ENCODE data around the gene YWHAQ. TPM values are rescaled to one million over a fixed set of nuclear protein-coding genes. Genes with fewer than 3 reads are reported as not detected.

The YWHAQ gene
- total RNA-seq, 3 donors from 2014 or later = 176 to 226 (median 186) TPM

DNA sequence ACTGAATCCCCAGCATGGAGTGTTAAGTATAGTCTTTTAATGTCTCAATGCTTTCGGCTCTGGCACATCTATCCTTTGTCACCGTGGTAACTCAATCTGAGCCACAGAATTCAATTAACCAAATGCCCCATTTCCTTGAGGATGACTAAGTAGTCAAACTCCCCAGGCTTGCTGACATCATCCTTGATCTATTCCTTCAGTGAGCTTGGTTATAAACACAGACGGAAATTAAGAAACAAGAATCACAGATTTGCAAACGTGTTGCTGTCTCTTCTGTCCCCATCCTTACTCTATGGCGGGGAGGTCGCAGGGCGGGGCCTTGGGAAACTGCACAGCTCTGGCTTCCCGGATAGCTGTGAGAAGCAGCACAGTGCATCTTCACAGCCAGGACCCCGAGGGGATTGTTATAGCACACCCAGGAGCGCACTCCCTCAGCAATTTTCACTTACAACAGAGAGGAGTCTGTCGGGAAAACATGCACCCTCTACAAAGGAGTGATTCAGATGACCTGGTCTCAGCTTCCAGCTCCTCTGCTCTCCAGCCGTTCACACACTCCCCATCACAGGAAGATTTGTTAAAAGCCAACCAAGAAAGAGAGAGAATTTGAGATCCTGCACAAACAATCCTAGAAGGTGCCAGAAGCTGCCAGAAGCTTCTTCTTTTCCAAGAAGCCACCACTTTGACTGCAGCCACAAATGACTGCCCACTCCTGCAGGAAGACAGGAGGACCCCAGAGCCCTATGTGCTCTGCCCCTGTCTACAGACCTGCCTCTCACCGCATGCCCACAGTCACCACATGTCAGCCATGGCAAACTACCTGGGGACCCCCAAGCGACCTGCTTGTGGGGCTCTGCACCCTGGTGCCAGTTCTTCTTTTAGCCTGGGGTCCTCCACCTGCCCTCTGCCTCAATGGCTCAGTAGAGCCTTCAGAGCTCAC lies 44.9 kb upstream of the YWHAQ start:
- no peaks in the 10 kb centered on the region for H3K4me1 ChIP-seq
- no peaks in the 10 kb centered on the region for H3K9me3 ChIP-seq
- H3K27me3 ChIP-seq = no peaks in the 10 kb centered on the region
- peak overlapping the region in 1 of 3 donors; percentile 46 for H3K4me3 ChIP-seq
- no peaks in the 10 kb centered on the region for H3K36me3 ChIP-seq
- H3K27ac ChIP-seq = peak overlapping the region; percentile 72 to 81
- TF ChIP-seq, protein P1, sequence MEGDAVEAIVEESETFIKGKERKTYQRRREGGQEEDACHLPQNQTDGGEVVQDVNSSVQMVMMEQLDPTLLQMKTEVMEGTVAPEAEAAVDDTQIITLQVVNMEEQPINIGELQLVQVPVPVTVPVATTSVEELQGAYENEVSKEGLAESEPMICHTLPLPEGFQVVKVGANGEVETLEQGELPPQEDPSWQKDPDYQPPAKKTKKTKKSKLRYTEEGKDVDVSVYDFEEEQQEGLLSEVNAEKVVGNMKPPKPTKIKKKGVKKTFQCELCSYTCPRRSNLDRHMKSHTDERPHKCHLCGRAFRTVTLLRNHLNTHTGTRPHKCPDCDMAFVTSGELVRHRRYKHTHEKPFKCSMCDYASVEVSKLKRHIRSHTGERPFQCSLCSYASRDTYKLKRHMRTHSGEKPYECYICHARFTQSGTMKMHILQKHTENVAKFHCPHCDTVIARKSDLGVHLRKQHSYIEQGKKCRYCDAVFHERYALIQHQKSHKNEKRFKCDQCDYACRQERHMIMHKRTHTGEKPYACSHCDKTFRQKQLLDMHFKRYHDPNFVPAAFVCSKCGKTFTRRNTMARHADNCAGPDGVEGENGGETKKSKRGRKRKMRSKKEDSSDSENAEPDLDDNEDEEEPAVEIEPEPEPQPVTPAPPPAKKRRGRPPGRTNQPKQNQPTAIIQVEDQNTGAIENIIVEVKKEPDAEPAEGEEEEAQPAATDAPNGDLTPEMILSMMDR (IDR thresholded peaks at IDR 0.05) = no peak
- no peak for TF ChIP-seq POLR2AphosphoS5 (IDR thresholded peaks at IDR 0.05)
- TF ChIP-seq POLR2A (IDR thresholded peaks at IDR 0.05) = no peak
- intact Hi-C loops (cut with DNase I; ENCODE audit: low total_unique reads) = no loop called here
- DNase-seq (ENCODE audit: low spot score in 2 of 2) = peak in 1 of 2 donors; percentile 34

- Histone ChIP-seq H3K27me3 (no peaks in the 10 kb centered on the region), H3K27ac (peak overlapping the region; percentile 72 to 81), H3K36me3 (no peaks in the 10 kb centered on the region), H3K4me1 (no peaks in the 10 kb centered on the region), H3K9me3 (no peaks in the 10 kb centered on the region), H3K4me3 (no peak overlapping the region)
- intact Hi-C loops (cut with DNase I; ENCODE audit: low total_unique reads) = no loop called here
- DNase-seq (ENCODE audit: low spot score in 2 of 2) = no peak
- TF ChIP-seq, protein P1 (IDR thresholded peaks at IDR 0.05) = no peak
- TF ChIP-seq POLR2AphosphoS5 (IDR thresholded peaks at IDR 0.05) (no peak), POLR2A (IDR thresholded peaks at IDR 0.05) (no peak)
Observed at GRCh38 chr2:9674891-9675414, 44.2 kb upstream of the YWHAQ start.

DNA sequence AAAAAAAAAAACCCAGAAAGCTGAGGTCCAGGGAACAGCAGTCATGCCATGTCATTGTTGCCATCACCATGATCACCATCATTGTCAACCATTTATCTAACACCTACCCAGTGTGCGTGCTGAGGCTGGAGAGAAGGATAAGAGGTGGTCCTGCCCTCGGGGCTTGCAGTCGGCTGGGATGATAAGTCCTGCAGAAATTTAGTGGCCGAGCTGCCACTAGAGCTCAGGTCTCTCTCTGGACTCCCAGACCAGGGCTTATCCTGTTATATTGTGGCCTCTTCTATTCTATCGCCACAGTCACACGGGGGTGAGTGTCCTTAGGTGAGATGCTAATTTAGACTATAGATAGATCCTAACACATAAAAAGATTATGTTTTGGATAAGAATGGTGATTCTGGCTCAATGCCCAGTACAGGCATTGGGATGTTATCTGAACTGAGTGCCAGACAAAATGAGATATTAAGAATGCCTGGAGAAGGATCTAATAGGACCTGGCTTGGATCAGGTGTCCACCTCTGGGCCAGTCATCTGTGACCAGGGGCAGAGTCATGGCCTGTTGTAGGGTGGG lies 43.2 kb upstream of the YWHAQ start:
- no peaks in the 10 kb centered on the region for H3K4me1 ChIP-seq
- no peak overlapping the region for H3K4me3 ChIP-seq
- TF ChIP-seq POLR2A (IDR thresholded peaks at IDR 0.05) (no peak), POLR2AphosphoS5 (IDR thresholded peaks at IDR 0.05) (no peak)
- TF ChIP-seq, protein P1 (IDR thresholded peaks at IDR 0.05) = no peak
- no peaks in the 10 kb centered on the region for H3K36me3 ChIP-seq
- no peaks in the 10 kb centered on the region for H3K9me3 ChIP-seq
- H3K27me3 ChIP-seq = no peaks in the 10 kb centered on the region
- H3K27ac ChIP-seq = no peak overlapping the region
- DNase-seq (ENCODE audit: low spot score in 2 of 2) = no peak
- intact Hi-C loops (cut with DNase I; ENCODE audit: low total_unique reads) = no loop called here

DNA sequence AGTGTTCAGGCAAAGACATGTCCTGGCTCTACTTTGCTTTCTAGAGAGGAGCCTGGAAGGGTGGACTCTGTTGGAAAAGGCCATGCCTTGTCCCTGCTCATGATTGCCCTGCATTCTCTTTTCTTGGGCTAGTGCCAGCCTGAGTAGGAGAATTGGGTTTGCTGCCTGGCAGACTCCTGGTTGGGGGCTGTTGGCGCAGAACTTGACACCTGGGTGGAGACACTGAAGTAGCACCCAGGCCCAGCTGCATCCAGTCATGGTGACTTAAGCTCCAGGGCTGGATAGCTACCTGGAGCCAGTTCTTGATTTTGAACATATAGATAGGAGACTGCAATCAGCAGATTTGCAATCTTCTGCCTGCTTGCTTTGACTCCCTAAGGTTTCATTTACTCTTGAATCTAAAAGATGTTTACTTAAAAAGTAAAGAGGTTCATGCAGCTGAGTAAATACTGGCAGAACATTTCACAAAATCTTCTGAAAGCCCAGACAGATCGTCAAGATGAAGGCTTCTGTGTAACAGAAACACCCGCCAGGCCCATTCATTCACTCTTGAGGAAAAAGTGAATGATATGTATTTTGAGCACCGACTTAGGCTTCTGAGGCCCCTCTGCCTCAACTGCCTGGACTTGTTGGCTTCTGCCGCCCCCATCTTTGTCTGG lies 38.0 kb upstream of the YWHAQ start:
- DNase-seq (ENCODE audit: low spot score in 2 of 2) = no peak
- H3K4me1 ChIP-seq = no peaks in the 10 kb centered on the region
- H3K27me3 ChIP-seq = no peaks in the 10 kb centered on the region
- no peaks in the 10 kb centered on the region for H3K9me3 ChIP-seq
- TF ChIP-seq, protein P1 (IDR thresholded peaks at IDR 0.05) = no peak
- TF ChIP-seq POLR2A (IDR thresholded peaks at IDR 0.05) = no peak
- no peak for TF ChIP-seq POLR2AphosphoS5 (IDR thresholded peaks at IDR 0.05)
- H3K27ac ChIP-seq = no peak overlapping the region
- H3K4me3 ChIP-seq = no peak overlapping the region
- intact Hi-C loops (cut with DNase I; ENCODE audit: low total_unique reads) = no loop called here
- H3K36me3 ChIP-seq = no peaks in the 10 kb centered on the region

All from breast epithelium (tissue), 4 donors.